Stimulated activated CD8-positive, alpha-beta memory T cell treated with anti-CD3 and anti-CD28 coated beads, Interleukin-15, amount 100 ng/mL, for 1 hour (primary cell): ENCODE results near the gene RUSF1.
"Not testable (repeated sequence)": the region's sequence is repeated elsewhere in the genome, so short reads cannot be mapped to it uniquely, and the experiment has no call there.

Source experiments
- DNase-seq: peaks from one replicate; pipeline ENCODE4 v3.0.0-alpha.2; 2020; ENCODE audit warnings: low read depth

The RUSF1 gene

DNA sequence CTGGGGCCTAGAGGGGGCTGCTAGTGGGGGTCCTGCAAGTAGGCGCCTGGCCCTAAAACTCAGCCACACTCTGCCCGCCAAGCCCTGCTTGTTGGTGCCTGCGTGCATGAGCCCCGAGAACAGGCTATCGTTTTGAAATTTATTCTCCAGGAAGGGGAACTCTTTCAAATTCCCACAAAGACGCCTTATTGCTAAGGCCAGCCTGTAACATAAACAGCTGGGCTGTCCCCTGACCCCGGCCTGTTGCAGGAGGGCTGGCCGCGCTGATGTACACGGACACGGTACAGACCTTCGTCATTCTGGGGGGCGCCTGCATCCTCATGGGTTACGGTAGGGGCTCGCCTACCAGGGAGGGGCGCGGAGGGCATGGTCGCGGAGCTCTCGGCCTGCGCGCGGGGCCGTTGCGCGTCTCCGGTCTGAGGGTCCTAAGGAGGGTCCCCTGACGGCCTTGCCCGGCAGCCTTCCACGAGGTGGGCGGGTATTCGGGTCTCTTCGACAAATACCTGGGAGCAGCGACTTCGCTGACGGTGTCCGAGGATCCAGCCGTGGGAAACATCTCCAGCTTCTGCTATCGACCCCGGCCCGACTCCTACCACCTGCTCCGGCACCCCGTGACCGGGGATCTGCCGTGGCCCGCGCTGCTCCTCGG, 21.0 kb downstream of the RUSF1 start:
- DNase-seq = no peak

DNA sequence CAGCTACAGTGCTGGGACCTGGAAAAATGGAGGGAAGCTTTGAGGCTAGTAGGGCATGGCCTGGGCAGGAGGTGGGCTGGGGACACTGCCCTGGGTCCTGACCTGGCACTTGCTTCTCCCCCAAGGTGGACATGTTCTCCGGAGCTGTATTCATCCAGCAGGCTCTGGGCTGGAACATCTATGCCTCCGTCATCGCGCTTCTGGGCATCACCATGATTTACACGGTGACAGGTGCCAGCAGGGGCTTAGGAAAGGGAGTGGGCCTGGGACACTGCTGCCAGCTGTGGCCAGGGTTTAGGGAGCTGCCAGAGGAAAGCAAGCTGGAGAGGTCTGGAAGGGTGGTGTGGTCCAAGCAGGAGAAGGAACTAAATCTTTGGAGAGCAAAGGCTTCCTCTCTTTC, 22.1 kb downstream of the RUSF1 start:
- DNase-seq = no peak

DNA sequence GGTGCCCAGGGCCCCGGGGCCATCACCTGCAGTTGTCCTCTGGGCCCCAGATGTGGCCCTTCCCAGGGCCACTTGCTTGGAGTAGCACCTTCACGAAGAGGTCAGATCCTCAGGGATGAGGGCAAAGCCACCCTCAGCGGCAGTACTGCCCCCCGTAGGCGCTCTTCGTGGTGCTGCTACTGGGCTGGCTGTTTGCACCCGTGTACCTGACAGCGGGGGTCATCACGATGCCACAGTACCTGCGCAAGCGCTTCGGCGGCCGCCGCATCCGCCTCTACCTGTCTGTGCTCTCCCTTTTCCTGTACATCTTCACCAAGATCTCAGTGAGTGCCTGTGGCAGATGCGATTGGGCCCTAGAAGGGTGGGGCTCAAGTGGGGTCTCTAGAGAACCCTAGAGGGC, 22.6 kb downstream of the RUSF1 start:
- DNase-seq = no peak

GRCh38 chr16:31484491-31485171, 23.6 kb downstream of the RUSF1 start:
- no peak for DNase-seq

DNA sequence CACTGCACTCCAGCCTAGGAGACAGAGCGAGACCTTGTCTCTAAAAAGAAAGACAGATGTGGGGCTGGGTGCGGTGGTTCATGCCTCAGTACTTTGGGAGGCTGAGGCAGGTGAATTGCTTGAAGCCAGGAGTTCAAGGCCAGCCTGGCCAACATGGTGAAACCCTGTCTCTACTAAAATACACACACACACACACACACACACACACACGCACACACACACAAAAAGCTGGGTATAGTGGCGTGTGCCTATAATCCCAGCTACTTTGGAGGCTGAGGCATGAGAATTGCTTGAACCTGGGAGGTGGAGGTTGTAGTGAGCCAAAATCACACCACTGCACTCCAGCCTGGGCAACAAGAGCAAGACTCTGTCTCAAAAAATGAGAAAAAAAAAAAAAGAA, 24.1 kb downstream of the RUSF1 start:
- DNase-seq = not testable (repeated sequence)

DNA sequence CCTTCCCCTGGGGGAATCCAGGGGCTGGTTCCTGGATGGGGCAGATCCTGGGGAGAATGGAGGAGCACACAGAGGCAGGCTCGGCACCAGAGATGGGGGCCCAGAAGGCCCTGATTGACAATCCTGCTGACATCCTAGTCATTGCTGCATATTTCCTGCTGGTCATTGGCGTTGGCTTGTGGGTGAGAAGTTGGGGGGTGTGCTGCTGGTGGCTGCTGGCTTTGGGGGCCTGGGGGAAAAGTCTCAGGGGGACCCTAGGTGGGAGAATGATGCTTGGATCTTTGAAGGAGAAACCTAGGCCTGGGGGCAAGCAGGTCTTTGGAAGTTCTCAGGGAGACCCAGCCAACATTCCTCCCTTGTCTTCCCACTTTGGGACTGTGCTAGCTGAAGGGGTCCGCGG, 25.1 kb downstream of the RUSF1 start, which contains the start of gene SLC5A2:
Gene SLC5A2, plus strand, starts transcription at position 43 of the 400 bp plus-strand sequence. Its CDS starts 14 bp downstream, at position 57.
- DNase-seq = no peak

- DNase-seq = no peak
Measured at GRCh38 chr16:31480851-31481536, 27.2 kb downstream of the RUSF1 start.

- DNase-seq = no peak
Measured at GRCh38 chr16:31479751-31480150, 28.4 kb downstream of the RUSF1 start.

DNA sequence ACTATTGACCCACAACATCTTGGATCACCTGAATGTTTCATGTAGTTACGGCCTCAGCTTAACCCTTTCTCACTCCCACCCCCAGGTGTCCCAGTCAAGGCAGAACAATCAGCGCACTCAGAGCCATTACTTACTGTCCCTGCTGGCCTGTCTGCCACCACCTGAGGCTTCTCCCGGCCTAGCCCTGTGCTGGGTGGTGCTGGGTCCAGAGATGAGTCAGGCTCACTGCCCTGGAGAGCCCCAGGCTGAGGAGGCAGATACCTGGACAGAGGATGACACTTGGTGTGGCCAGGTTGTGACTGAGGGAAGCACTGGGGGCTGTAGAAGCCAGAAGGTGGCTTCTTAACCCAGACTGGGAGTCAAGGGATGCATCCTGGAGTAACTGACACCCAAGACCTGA, 29.2 kb downstream of the RUSF1 start:
- DNase-seq = no peak

- DNase-seq = no peak
Measured at GRCh38 chr16:31477220-31478216, 30.7 kb downstream of the RUSF1 start.

- peak; percentile 79 for DNase-seq
Measured at GRCh38 chr16:31476303-31477219, 31.6 kb downstream of the RUSF1 start.

DNA sequence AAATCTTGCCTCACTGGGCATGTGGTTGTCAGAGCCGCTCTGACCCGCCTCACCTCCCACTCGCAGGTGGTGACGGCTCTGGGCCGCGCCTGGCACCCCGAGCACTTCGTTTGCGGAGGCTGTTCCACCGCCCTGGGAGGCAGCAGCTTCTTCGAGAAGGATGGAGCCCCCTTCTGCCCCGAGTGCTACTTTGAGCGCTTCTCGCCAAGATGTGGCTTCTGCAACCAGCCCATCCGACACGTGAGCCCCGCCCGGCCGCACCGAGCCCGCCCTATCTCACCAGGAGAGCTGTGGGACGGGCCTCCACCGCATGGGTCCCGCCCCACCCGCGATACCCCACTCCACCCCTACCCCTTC, 32.3 kb downstream of the RUSF1 start:
- DNase-seq = no peak

DNA sequence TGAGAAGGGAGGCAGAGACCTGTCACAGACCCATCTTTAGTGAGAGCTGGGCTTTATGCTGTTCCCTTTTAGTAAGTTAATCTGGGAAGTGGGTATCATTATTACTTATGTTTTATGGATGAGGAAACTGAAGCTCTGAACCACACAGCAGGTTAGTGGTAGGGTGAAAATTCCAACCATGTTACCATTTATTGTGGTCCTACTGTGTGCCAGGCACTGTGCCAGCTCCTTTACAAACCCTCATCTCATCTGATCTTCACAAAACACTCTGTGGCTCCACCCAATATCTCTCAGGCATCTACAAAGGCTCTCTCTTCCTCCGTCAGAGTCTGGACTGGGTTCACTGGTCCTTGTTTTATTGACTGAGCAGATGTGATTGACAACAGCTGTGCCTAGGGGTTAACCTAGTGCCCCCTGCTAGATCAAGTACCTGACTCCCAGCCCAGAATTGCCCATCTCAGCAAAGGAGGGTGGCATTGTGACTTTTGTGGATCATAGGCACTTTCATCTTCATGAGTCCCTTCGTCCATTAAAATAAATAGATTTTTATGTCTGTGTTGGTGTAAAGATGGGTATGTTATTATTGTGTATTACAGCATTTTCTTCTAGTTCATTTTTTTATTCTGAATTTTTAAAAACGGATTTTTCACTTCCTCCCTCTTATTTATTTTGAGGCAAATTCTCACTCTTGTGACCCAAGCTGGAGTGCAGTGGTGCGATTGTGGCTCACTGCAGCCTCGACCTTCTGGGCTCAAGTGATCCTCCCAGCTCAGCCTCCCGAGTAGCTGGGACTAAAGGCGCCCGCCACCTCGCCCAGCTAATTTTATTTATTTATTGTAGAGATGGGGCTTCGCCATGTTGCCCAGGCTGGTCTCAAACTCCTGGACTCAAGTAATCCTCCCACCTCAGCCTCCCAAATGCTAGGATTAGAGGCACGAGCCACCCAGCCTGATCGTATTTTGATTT, 33.1 kb downstream of the RUSF1 start:
- DNase-seq = no peak

GRCh38 chr16:31474173-31474714, 33.9 kb downstream of the RUSF1 start:
- DNase-seq = no peak

DNA sequence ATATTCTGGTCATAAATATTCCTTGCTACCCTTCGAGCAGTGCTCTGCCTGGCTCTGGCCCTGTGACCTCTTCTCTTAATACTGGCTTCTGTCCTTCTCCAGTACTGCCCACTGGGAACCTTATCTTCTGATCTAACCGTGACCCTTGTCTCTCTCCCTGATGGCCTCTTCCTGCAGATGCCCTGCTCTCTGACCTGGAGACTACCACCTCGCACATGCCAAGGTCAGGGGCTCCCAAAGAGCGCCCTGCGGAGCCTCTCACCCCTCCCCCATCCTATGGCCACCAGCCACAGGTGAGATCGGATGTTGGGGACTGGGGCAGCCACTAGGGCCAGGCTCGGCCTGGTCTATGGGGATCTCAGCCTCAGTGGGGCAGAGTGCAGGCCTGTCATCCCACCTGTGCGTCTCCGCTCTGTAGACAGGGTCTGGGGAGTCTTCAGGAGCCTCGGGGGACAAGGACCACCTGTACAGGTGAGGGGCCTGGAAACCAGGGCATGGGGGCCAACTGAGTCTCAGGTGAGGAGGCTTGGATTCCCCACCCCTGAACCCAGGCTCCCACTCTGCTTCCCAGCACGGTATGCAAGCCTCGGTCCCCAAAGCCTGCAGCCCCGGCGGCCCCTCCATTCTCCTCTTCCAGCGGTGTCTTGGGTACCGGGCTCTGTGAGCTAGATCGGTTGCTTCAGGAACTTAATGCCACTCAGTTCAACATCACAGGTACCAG, 34.8 kb downstream of the RUSF1 start:
- no peak for DNase-seq

- DNase-seq = no peak
Measured at GRCh38 chr16:31472709-31473203, 35.4 kb downstream of the RUSF1 start.

DNA sequence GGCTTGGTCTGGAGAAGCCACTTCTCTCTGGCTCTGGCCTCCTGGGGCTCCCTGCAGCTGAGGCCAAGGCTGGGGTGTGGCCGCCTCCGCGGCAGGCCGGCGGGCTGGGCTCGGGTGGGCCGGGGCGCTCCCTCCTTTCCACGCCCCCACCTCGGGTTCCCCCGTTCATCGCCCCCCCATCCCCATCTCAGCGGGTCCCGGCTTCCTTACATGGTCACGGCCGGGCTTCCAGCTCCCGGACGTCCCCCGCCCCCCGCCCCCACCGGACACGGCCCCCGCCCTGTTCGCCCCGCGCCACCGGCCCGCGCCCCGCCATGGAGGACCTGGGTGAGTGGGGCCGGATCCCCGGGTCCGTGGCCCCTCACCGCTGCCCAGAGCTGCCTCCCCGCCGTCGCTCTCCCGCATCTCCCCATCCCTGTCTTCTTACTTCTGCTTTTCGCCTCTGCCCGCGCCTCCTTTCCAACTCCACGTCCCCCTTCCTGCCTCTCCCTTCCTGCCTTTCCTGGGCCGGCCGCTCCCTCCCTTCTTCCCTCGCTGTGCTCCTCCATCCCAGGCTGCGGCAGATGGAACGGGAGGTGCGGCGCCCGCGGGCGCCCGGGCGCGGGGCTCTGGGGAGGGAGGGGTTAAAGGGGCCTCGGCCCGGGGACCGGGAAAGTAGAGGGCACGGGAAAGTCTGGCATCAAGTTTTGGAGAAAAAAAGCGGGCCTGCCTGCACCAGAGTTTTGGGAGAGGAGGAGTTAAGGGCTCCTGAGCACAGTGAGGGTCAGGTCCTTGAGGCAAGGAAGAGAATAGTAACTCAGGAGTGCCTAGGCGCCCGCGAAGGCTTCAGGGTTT, 36.1 kb downstream of the RUSF1 start, which contains the start of gene TGFB1I1:
Gene TGFB1I1, plus strand, starts transcription at position 278 of the 834 bp plus-strand sequence. Its CDS starts 37 bp downstream, at position 315.
- no peak for DNase-seq
